Natural killer cell (primary cell): ENCODE measurements around the gene WDR90. TPM values are rescaled to one million over a fixed set of nuclear protein-coding genes. Genes with fewer than 3 reads are reported as not detected.
A peak's percentile ranks its signal among the peaks of the same experiment; 100 is the strongest.
"Not testable (repeated sequence)": the region's sequence is repeated elsewhere in the genome, so short reads cannot be mapped to it uniquely, and the experiment has no call there.

Source experiments
- ATAC-seq, 3 donors: fragments of 150-1000 bp in 2 of 3; fragments of 200-7000 bp in 1 of 3; cut with Tn5 transposase; 1 replicate in 1 of 3; 2 replicates in 2 of 3; pipeline ENCODE4 v1.10.0; 2021; ENCODE audit warnings: mild to moderate bottlenecking in 2 of 3, moderate library complexity in 2 of 3
- DNase-seq, 2 donors: peaks; one replicate each; pipeline versions ENCODE4 v3.0.0 to v3.0.0-alpha.2; 2013 to 2021; ENCODE audit warnings: mixed read lengths in 1 of 2
- H3K27ac ChIP-seq: one replicate; pipeline ENCODE4 v1.5.1; 2013; ENCODE audit warnings: mild to moderate bottlenecking, low read length
- H3K27me3 ChIP-seq: one replicate; pipeline ENCODE4 v1.6.1; 2013; ENCODE audit warnings: low read length; ENCODE audit not compliant: control insufficient read depth, insufficient read depth
- H3K36me3 ChIP-seq: one replicate; pipeline ENCODE4 v1.6.1; 2013; ENCODE audit warnings: low read length; ENCODE audit not compliant: control insufficient read depth, insufficient read depth
- H3K4me1 ChIP-seq: one replicate; pipeline ENCODE4 v1.6.1; 2013; ENCODE audit warnings: low read length; ENCODE audit not compliant: control insufficient read depth, insufficient read depth
- H3K4me3 ChIP-seq: one replicate; pipeline ENCODE4 v1.5.1; 2013; ENCODE audit warnings: low read length
- H3K9me3 ChIP-seq: one replicate; pipeline ENCODE4 v1.6.1; 2013; ENCODE audit warnings: low read length; ENCODE audit not compliant: control insufficient read depth, insufficient read depth
- H3K27ac Mint-ChIP-seq, 2 donors: one replicate each; pipeline ENCODE4 v1.8.0; 2022; ENCODE audit warnings: mild to moderate bottlenecking in 2 of 2, mixed read lengths in 2 of 2, moderate library complexity in 1 of 2
- H3K27me3 Mint-ChIP-seq, 2 donors: one replicate each; pipeline ENCODE4 v1.8.0; 2022; ENCODE audit warnings: low read depth in 2 of 2, mixed read lengths in 2 of 2
- H3K36me3 Mint-ChIP-seq: one replicate; pipeline ENCODE4 v1.8.0; 2022; ENCODE audit warnings: mixed read lengths
- H3K4me1 Mint-ChIP-seq, 2 donors: one replicate each; pipeline ENCODE4 v1.8.0; 2022; ENCODE audit warnings: mixed read lengths in 2 of 2
- H3K4me3 Mint-ChIP-seq: one replicate; pipeline ENCODE4 v1.8.0; 2022; ENCODE audit warnings: mild to moderate bottlenecking, moderate library complexity, mixed read lengths
- H3K9me3 Mint-ChIP-seq, 2 donors: one replicate each; pipeline ENCODE4 v1.8.0; 2022; ENCODE audit warnings: mixed read lengths in 2 of 2
- WGBS: methylation state at CpG from one replicate; pipeline ENCODE4 v1.1.7; 2013; ENCODE audit warnings: missing lambda C conversion rate; ENCODE audit not compliant: insufficient coverage; 5-methylcytosine and 5-hydroxymethylcytosine counted together
- intact Hi-C: fragments of 100-400 bp; cut with micrococcal nuclease; formaldehyde crosslinking; loops from one replicate; pipeline ENCODE4 v1.14.2; 2022
- total RNA-seq, 4 donors: library from RNA; stranded (reverse); fragments of 120-200 nt in 1 of 4; gene quantifications; one replicate each; pipeline versions ENCODE4 v1.2.3 to v1.2.4, GENCODE V29; 2013 to 2022
- TF ChIP-seq, protein P1 (sequence below): fragments of 200-600 bp; IDR thresholded peaks from one replicate; pipeline ENCODE4 v1.8.0; 2022; ENCODE audit warnings: antibody characterized with exemption

WDR90 gene
- total RNA-seq, 3 donors from 2014 or later (not counting 1 experiment from before 2014, with no cell fraction given): 16.7 to 22.8 (median 20.2) TPM

DNA sequence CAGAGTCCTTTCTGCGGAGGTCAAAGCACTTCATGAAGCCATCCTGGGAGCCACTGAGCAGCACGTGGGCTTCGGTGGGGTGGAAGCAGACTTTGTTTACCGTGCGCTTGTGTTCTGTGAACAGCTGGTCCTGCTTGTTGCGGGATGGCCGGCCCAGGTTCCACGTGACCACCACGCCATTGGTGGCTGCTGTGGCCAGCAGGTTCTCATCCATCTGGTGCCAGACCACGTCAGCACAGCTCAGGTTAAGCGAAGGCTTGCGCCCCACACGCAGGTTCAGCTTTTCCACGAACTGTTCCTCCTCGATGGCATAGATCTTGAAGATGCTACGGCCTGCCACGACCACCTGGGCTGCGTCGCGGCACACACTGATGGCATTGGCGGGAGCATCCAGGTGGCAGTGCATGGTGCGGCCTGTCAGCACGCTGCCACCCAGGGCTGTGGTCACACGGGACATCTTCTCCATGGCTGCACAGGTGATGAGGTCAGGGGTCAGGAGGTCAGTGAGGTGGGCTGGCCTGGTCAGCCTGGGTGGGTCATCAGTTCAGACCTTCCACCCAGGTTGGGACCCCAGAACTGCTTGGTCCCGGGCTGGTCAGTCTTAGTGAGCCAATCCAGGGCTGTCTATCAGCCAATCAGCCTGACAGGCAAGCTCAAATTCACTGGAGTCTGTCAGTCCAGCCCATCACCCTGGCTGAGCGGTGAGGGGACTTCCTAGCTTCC, 40.2 kb downstream of the WDR90 start:
- 87% methylated on average over 26 of the region's 26 CpGs for WGBS
- DNase-seq: no peak
- peaks cover 6 to 24% of the 10 kb centered on the region in 2 donors for H3K4me1 Mint-ChIP-seq
- H3K9me3 ChIP-seq: no peaks in the 10 kb centered on the region
- H3K4me3 Mint-ChIP-seq: peak overlapping the region; percentile 92
- ATAC-seq: no peak
- H3K9me3 Mint-ChIP-seq: no peaks in the 10 kb centered on the region
- TF ChIP-seq, protein P1, sequence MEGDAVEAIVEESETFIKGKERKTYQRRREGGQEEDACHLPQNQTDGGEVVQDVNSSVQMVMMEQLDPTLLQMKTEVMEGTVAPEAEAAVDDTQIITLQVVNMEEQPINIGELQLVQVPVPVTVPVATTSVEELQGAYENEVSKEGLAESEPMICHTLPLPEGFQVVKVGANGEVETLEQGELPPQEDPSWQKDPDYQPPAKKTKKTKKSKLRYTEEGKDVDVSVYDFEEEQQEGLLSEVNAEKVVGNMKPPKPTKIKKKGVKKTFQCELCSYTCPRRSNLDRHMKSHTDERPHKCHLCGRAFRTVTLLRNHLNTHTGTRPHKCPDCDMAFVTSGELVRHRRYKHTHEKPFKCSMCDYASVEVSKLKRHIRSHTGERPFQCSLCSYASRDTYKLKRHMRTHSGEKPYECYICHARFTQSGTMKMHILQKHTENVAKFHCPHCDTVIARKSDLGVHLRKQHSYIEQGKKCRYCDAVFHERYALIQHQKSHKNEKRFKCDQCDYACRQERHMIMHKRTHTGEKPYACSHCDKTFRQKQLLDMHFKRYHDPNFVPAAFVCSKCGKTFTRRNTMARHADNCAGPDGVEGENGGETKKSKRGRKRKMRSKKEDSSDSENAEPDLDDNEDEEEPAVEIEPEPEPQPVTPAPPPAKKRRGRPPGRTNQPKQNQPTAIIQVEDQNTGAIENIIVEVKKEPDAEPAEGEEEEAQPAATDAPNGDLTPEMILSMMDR: no peak
- peak overlapping the region; percentile 56 for H3K4me3 ChIP-seq
- H3K36me3 Mint-ChIP-seq: no peaks in the 10 kb centered on the region
- H3K27ac Mint-ChIP-seq: peak overlapping the region; percentile 83 to 87
- H3K36me3 ChIP-seq: peaks cover 4% of the 10 kb centered on the region
- peak overlapping the region; percentile 67 for H3K27ac ChIP-seq
- H3K4me1 ChIP-seq: peaks cover 42% of the 10 kb centered on the region
- H3K27me3 Mint-ChIP-seq: peaks cover 0 to 8% of the 10 kb centered on the region in 2 donors
- intact Hi-C loops: no loop called here
- H3K27me3 ChIP-seq: peaks cover 6% of the 10 kb centered on the region

- peaks cover 21% of the 10 kb centered on the region for H3K27me3 ChIP-seq
- H3K9me3 ChIP-seq, H3K4me3 ChIP-seq, H3K27ac ChIP-seq, H3K36me3 Mint-ChIP-seq, DNase-seq, intact Hi-C loops, ATAC-seq, H3K9me3 Mint-ChIP-seq, H3K36me3 ChIP-seq: not testable (repeated sequence)
- Mint-ChIP-seq H3K27ac (peak overlapping the region in 1 of 2 donors; percentile 87), H3K27me3 (peaks cover 0 to 11% of the 10 kb centered on the region in 2 donors), H3K4me3 (peak overlapping the region; percentile 53), H3K4me1 (peaks cover 10 to 22% of the 10 kb centered on the region in 2 donors)
- H3K4me1 ChIP-seq: peaks cover 42% of the 10 kb centered on the region
- 93% methylated on average over 15 of the region's 16 CpGs for WGBS
Observed at GRCh38 chr16:691242-691641, 42.1 kb downstream of the WDR90 start.

DNA sequence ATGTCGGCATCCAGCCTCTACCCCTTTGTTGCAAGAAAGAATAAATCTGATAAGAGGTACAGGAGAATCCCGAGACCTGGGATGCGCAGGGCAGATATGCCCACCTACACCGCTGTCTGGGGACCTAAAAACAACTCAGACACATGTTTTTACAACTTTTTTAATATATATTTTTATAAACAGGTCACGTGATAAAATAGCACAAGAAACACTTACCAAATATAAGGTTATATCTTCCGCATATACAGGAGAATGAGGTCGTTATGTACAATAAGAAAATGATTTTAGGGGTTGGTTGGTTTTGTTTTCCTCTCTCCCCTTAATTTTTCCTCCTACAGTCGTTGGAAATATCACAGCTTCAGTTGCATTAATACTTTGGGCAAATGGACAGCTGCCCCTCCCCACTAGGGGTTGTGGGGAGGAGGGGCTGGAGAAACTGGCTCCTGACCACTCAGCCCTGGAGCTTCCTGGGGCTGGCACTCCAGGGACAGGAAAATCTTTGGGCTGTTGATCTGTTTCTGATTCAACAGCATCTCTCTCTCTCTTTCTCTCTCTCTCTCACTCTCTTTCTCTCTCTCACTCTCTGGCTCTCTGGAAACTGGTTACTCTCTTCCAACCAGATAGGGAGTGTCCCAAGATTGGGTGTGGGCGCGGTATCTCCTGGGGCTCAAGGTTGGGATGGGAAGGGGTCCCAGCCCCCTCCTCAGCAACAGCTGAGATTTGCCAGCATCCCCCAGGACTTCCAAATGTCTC, 43.4 kb downstream of the WDR90 start:
- peak overlapping the region; percentile 18 for H3K4me3 Mint-ChIP-seq

More for the DNA sequence above, 43.4 kb downstream of the WDR90 start:
- no peak for ATAC-seq
- Histone ChIP-seq H3K36me3 (no peaks in the 10 kb centered on the region), H3K27ac (no peak overlapping the region), H3K4me1 (peaks cover 43% of the 10 kb centered on the region), H3K27me3 (peaks cover 30% of the 10 kb centered on the region), H3K9me3 (no peaks in the 10 kb centered on the region), H3K4me3 (no peak overlapping the region)
- WGBS: 81% methylated on average over 4 of the region's 10 CpGs
- DNase-seq: no peak
- peaks cover 10 to 21% of the 10 kb centered on the region in 2 donors for H3K4me1 Mint-ChIP-seq
- TF ChIP-seq, protein P1: no peak
- peaks cover 0 to 14% of the 10 kb centered on the region in 2 donors for H3K27me3 Mint-ChIP-seq
- no peaks in the 10 kb centered on the region for H3K9me3 Mint-ChIP-seq
- H3K27ac Mint-ChIP-seq: no peak overlapping the region
- intact Hi-C loops: no loop called here
- H3K36me3 Mint-ChIP-seq: no peaks in the 10 kb centered on the region
